IMR-90 (cell line): ENCODE data around the gene AGPS. TPM values are rescaled to one million over a fixed set of nuclear protein-coding genes. Genes with fewer than 3 reads are reported as not detected.

Experiments used
- ATAC-seq: fragments of 200-7000 bp; cut with Tn5 transposase; 2 replicates; pipeline ENCODE4 v1.9.1; 2020; ENCODE audit warnings: low read depth, mild to moderate bottlenecking, moderate library complexity
- BruUV-seq: library from RNA; stranded (reverse); fragments of 400-500 nt; replicated peaks from 2 replicates; lab custom pipeline; 2021; lab: Mats Ljungman, UMichigan
- CTCF ChIA-PET: fragments of 300-600 bp; formaldehyde crosslinking; extraction: SDS; loops from one replicate; lab custom pipeline; 2021; ENCODE audit warnings: antibody characterized with exemption; lab: Yijun Ruan, JAX
- POLR2A ChIA-PET: fragments of 300-600 bp; sonication (Branson Sonifier 250); formaldehyde crosslinking; loops from one replicate; lab custom pipeline; 2022; ENCODE audit warnings: antibody characterized with exemption; ENCODE audit not compliant: unreplicated experiment; lab: Charles Lee
- DNase-seq: peaks from one replicate; pipeline ENCODE4 v3.0.0; 2013
- H2AFZ ChIP-seq: replicated peaks from 2 replicates; pipeline ENCODE3; 2013; ENCODE audit warnings: low read length, mild to moderate bottlenecking; ENCODE audit not compliant: poor library complexity
- H2AK5ac ChIP-seq: 2 replicates; pipeline ENCODE4 v1.6.1; 2013; ENCODE audit warnings: low read depth, low read length, inconsistent platforms
- H2AK9ac ChIP-seq: replicated peaks from 2 replicates; pipeline ENCODE3; 2013; ENCODE audit warnings: mild to moderate bottlenecking, low read depth, low read length, moderate library complexity; ENCODE audit not compliant: poor library complexity
- H2BK120ac ChIP-seq: 2 replicates; pipeline ENCODE4 v1.6.1; 2013; ENCODE audit warnings: low read depth, low read length, inconsistent platforms
- H2BK15ac ChIP-seq: 3 replicates; pipeline ENCODE4 v1.6.1; 2013; ENCODE audit warnings: low read depth, low read length, inconsistent platforms
- H2BK20ac ChIP-seq: 2 replicates; pipeline ENCODE4 v1.6.1; 2013; ENCODE audit warnings: low read depth, mild to moderate bottlenecking, inconsistent platforms, low read length, moderate library complexity
- H2BK5ac ChIP-seq: 2 replicates; pipeline ENCODE4 v1.6.1; 2013; ENCODE audit warnings: mild to moderate bottlenecking, low read depth, low read length, inconsistent platforms; ENCODE audit not compliant: poor library complexity, severe bottlenecking
- H3K14ac ChIP-seq: replicated peaks from 2 replicates; pipeline ENCODE4 v1.6.1; 2013; ENCODE audit warnings: low read depth, low read length, inconsistent platforms
- H3K18ac ChIP-seq: 2 replicates; pipeline ENCODE4 v1.6.1; 2013; ENCODE audit warnings: low read depth, low read length, control low read depth
- H3K23ac ChIP-seq: 2 replicates; pipeline ENCODE4 v1.6.1; 2013; ENCODE audit warnings: low read depth, low read length, inconsistent platforms
- H3K27ac ChIP-seq: 2 replicates; pipeline ENCODE4 v1.5.1; 2013; ENCODE audit warnings: mild to moderate bottlenecking, control low read depth, low read length; ENCODE audit not compliant: insufficient read depth
- H3K27me3 ChIP-seq: 2 replicates; pipeline ENCODE4 v1.6.1; 2013; ENCODE audit warnings: low read length; ENCODE audit not compliant: control insufficient read depth, insufficient read depth
- H3K36me3 ChIP-seq: 2 replicates; pipeline ENCODE4 v1.6.1; 2013; ENCODE audit warnings: low read length, mixed read lengths; ENCODE audit not compliant: control insufficient read depth, insufficient read depth
- H3K4ac ChIP-seq: 2 replicates; pipeline ENCODE4 v1.6.1; 2013; ENCODE audit warnings: low read depth, low read length, inconsistent platforms
- H3K4me1 ChIP-seq: 2 replicates; pipeline ENCODE4 v1.6.1; 2013; ENCODE audit warnings: low read length, mixed read lengths; ENCODE audit not compliant: control insufficient read depth, insufficient read depth
- H3K4me2 ChIP-seq: 2 replicates; pipeline ENCODE4 v1.6.1; 2013; ENCODE audit warnings: low read depth, mild to moderate bottlenecking, control low read depth, low read length, moderate library complexity
- H3K4me3 ChIP-seq: 2 replicates; pipeline ENCODE4 v1.5.1; 2013; ENCODE audit warnings: low read depth, mild to moderate bottlenecking, control low read depth, low read length, moderate library complexity; ENCODE audit not compliant: insufficient read depth
- H3K56ac ChIP-seq: 2 replicates; pipeline ENCODE4 v1.6.1; 2013; ENCODE audit warnings: low read length, inconsistent platforms; ENCODE audit not compliant: insufficient read depth; ENCODE audit errors: extremely low read depth
- H3K79me1 ChIP-seq, 2 experiments: 2 replicates each; pipeline ENCODE4 v1.6.1; 2013; ENCODE audit warnings: low read length in 2 of 2, inconsistent platforms in 1 of 2, low read depth in 1 of 2
- H3K9ac ChIP-seq: 2 replicates; pipeline ENCODE4 v1.6.1; 2013; ENCODE audit warnings: low read depth, low read length, control low read depth
- H3K9me1 ChIP-seq: 2 replicates; pipeline ENCODE4 v1.6.1; 2013; ENCODE audit warnings: low read length, inconsistent platforms; ENCODE audit not compliant: insufficient read depth
- H3K9me3 ChIP-seq: 2 replicates; pipeline ENCODE4 v1.6.1; 2013; ENCODE audit warnings: low read length; ENCODE audit not compliant: control insufficient read depth, insufficient read depth
- H4K20me1 ChIP-seq: 2 replicates; pipeline ENCODE4 v1.6.1; 2013; ENCODE audit warnings: low read length, inconsistent platforms; ENCODE audit not compliant: insufficient read depth
- H4K5ac ChIP-seq: 2 replicates; pipeline ENCODE4 v1.6.1; 2013; ENCODE audit warnings: mild to moderate bottlenecking, low read depth, low read length, control low read depth
- H4K8ac ChIP-seq, 2 experiments: 2 replicates each; pipeline ENCODE4 v1.6.1; 2013; ENCODE audit warnings: low read depth in 2 of 2, low read length in 2 of 2, control low read depth in 1 of 2, inconsistent platforms in 1 of 2
- H4K91ac ChIP-seq: 2 replicates; pipeline ENCODE4 v1.6.1; 2013; ENCODE audit warnings: low read depth, low read length, inconsistent platforms; ENCODE audit not compliant: insufficient read depth
- BHLHE40 ChIP-seq: fragments of 150-350 bp; IDR thresholded peaks from 2 replicates; pipeline ENCODE4 v1.6.1; 2016; ENCODE audit warnings: mild to moderate bottlenecking, low read depth, low read length
- CEBPB ChIP-seq: IDR thresholded peaks from 2 replicates; pipeline ENCODE4 v1.6.1; 2012; ENCODE audit warnings: low read depth, low read length, improper control_type of control experiment
- CHD1 ChIP-seq: IDR thresholded peaks from 2 replicates; pipeline ENCODE4 v1.6.1; 2012; ENCODE audit warnings: low read depth, low read length, improper control_type of control experiment
- CTCF ChIP-seq: conservative IDR thresholded peaks from 2 replicates; pipeline ENCODE4 v1.5.1; 2012; ENCODE audit warnings: mild to moderate bottlenecking, low read depth, low read length, improper control_type of control experiment
- ELK1 ChIP-seq: fragments of 150-350 bp; IDR thresholded peaks from 2 replicates; pipeline ENCODE4 v1.6.1; 2016; ENCODE audit warnings: low read depth, mild to moderate bottlenecking, low read length, moderate library complexity, borderline replicate concordance
- FOS ChIP-seq: fragments of 150-350 bp; IDR thresholded peaks from 2 replicates; pipeline ENCODE4 v1.6.1; 2016; ENCODE audit warnings: low read depth, low read length
- MAFK ChIP-seq: IDR thresholded peaks from 2 replicates; pipeline ENCODE4 v1.6.1; 2012; ENCODE audit warnings: low read depth, low read length, improper control_type of control experiment
- MAZ ChIP-seq: IDR thresholded peaks from 2 replicates; pipeline ENCODE4 v1.6.1; 2012; ENCODE audit warnings: low read depth, mild to moderate bottlenecking, low read length, improper control_type of control experiment, moderate library complexity, borderline replicate concordance
- MXI1 ChIP-seq: IDR thresholded peaks from 2 replicates; pipeline ENCODE4 v1.6.1; 2012; ENCODE audit warnings: low read depth, mild to moderate bottlenecking, low read length, moderate library complexity, borderline replicate concordance
- NFE2L2 ChIP-seq: fragments of 150-350 bp; IDR thresholded peaks from 2 replicates; pipeline ENCODE4 v1.6.1; 2016; ENCODE audit warnings: low read depth, mild to moderate bottlenecking, low read length
- POLR2A ChIP-seq: IDR thresholded peaks from 2 replicates; pipeline ENCODE4 v1.6.1; 2012; ENCODE audit warnings: mild to moderate bottlenecking, low read depth, low read length
- RAD21 ChIP-seq: IDR thresholded peaks from 2 replicates; pipeline ENCODE4 v1.6.1; 2012; ENCODE audit warnings: low read length, improper control_type of control experiment
- RCOR1 ChIP-seq: IDR thresholded peaks from 2 replicates; pipeline ENCODE4 v1.6.1; 2012; ENCODE audit warnings: mild to moderate bottlenecking, low read length, improper control_type of control experiment; ENCODE audit not compliant: insufficient replicate concordance
- RFX5 ChIP-seq: IDR thresholded peaks from 2 replicates; pipeline ENCODE4 v1.8.0; 2012; ENCODE audit warnings: low read depth, mild to moderate bottlenecking, low read length, moderate library complexity
- SMC3 ChIP-seq: fragments of 150-350 bp; IDR thresholded peaks from 2 replicates; pipeline ENCODE4 v1.6.1; 2016; ENCODE audit warnings: low read depth, mild to moderate bottlenecking, antibody characterized with exemption, low read length, moderate library complexity
- USF2 ChIP-seq: fragments of 150-350 bp; IDR thresholded peaks from 2 replicates; pipeline ENCODE4 v1.6.1; 2017; ENCODE audit warnings: mild to moderate bottlenecking, antibody characterized with exemption, low read length, low read depth
- WGBS, 2 experiments: methylation state at CpG; one replicate each; pipeline versions ENCODE4 v1.1.5 to v1.1.7; 2013; ENCODE audit warnings: missing lambda C conversion rate in 2 of 2; ENCODE audit not compliant: insufficient read length in 1 of 2; ENCODE audit errors: extremely low coverage in 2 of 2; 5-methylcytosine and 5-hydroxymethylcytosine counted together
- dilution Hi-C: fragments of 300-500 bp; cut with HindIII; formaldehyde crosslinking; loops from one replicate; pipeline ENCODE4 v1.14.3; 2018; ENCODE audit warnings: low sequenced_read_pairs; ENCODE audit not compliant: unreplicated experiment
- in situ Hi-C: fragments of 300-500 bp; cut with MboI; formaldehyde crosslinking; loops from 3 replicates; pipeline ENCODE4 v1.14.3; 2019; ENCODE audit warnings: low sequenced_read_pairs, inconsistent platforms, mixed read lengths
- intact Hi-C: fragments of 100-400 bp; cut with micrococcal nuclease; formaldehyde crosslinking; loops from 2 replicates; pipeline ENCODE4 v1.10.0; 2022
- polyA plus RNA-seq, 3 experiments: library from polyadenylated mRNA; depleted of rRNA; stranded (reverse); fragments of >200 nt; gene quantifications; 2 replicates each; pipeline ENCODE4 v1.2.3, GENCODE V29; 2012; ENCODE audit warnings: low replicate concordance in 1 of 3
- total RNA-seq: library from RNA; depleted of rRNA; stranded (reverse); fragments of >200 nt; gene quantifications from 2 replicates; pipeline ENCODE4 v1.2.3, GENCODE V29; 2012

Gene AGPS
- total and polyA plus RNA-seq, 2 of the 4 experiments (the other 2 are of a cell fraction): 6.6 to 18.6 TPM

GRCh38 chr2:177434475-177434874, 41.9 kb downstream of the AGPS start:
- Histone ChIP-seq H4K20me1 (peaks cover 10% of the 10 kb centered on the region), H3K4ac (no peak overlapping the region), H3K23ac (no peak overlapping the region), H2AK5ac (no peak overlapping the region), H3K4me1 (peaks cover 8% of the 10 kb centered on the region), H2BK15ac (no peak overlapping the region), H2BK5ac (no peak overlapping the region), H2AFZ (no peak overlapping the region), H4K8ac (no peak overlapping the region), H3K14ac (no peak overlapping the region), H3K27me3 (no peaks in the 10 kb centered on the region), H3K79me1 (peaks cover 14 to 21% of the 10 kb centered on the region in 2 experiments), H2AK9ac (no peak overlapping the region), H3K4me3 (no peak overlapping the region), H3K56ac (no peak overlapping the region), H2BK20ac (no peak overlapping the region), H3K27ac (no peak overlapping the region), H3K36me3 (peaks cover 2% of the 10 kb centered on the region; the same call in 1 of the 2 replicates), H3K18ac (no peak overlapping the region), H3K9me1 (peaks cover 8% of the 10 kb centered on the region; the same call in 1 of the 2 replicates), H4K5ac (no peak overlapping the region), H2BK120ac (no peak overlapping the region), H3K9me3 (peaks cover 7% of the 10 kb centered on the region), H3K4me2 (no peak overlapping the region), H4K91ac (no peak overlapping the region), H3K9ac (no peak overlapping the region)
- ChIA-PET POLR2A (no interaction called here), CTCF (interaction anchor here (0.6 to 1.0 kb wide), 2 partner anchors 55 to 204 kb away, joined by 3 read pairs; no protein-coding TSS in a partner anchor)
- TF ChIP-seq MAFK (no peak), MXI1 (no peak), MAZ (no peak), POLR2A (no peak), FOS (no peak), RAD21 (no peak), CEBPB (no peak), CHD1 (no peak), CTCF (no peak), USF2 (no peak), ELK1 (no peak), NFE2L2 (no peak), RFX5 (no peak), BHLHE40 (no peak), SMC3 (no peak), RCOR1 (no peak)
- no CpG with 5 or more reads among the region's 1 CpG for whole genome bisulfite sequencing, 2 experiments
- dilution Hi-C loops (no loop called here), intact Hi-C loops (no loop called here), in situ Hi-C loops (no loop called here)
- DNase-seq (no peak), ATAC-seq (no peak)
- BruUV-seq: no TSS peak
